Measurements from ENCODE around the gene RHOXF1. TPM values are rescaled to one million over a fixed set of nuclear protein-coding genes. Genes with fewer than 3 reads are reported as not detected.

Gene RHOXF1, protein sequence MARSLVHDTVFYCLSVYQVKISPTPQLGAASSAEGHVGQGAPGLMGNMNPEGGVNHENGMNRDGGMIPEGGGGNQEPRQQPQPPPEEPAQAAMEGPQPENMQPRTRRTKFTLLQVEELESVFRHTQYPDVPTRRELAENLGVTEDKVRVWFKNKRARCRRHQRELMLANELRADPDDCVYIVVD
- not detected in 2 replicates for total RNA-seq

DNA sequence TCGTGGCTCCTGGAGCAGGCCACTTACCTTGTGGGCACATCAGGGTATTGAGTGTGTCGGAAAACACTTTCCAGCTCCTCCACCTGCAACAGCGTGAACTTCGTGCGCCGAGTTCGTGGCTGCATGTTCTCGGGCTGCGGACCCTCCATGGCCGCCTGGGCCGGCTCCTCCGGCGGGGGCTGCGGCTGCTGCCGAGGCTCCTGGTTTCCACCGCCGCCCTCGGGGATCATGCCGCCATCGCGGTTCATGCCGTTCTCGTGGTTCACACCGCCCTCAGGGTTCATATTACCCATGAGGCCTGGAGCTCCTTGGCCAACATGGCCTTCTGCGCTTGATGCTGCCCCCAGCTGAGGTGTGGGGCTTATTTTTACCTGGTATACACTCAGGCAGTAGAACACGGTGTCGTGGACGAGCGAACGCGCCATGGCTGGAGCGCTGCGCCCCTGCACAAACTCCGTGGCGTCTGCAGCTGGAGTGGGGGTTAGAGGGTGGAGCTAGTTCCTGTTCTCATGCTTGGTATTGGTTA, at the start of gene RHOXF1:
Gene RHOXF1 (minus strand): TSS at position 476 of the 526 bp plus-strand sequence. CDS start 51 bp downstream, at position 425.

DNA sequence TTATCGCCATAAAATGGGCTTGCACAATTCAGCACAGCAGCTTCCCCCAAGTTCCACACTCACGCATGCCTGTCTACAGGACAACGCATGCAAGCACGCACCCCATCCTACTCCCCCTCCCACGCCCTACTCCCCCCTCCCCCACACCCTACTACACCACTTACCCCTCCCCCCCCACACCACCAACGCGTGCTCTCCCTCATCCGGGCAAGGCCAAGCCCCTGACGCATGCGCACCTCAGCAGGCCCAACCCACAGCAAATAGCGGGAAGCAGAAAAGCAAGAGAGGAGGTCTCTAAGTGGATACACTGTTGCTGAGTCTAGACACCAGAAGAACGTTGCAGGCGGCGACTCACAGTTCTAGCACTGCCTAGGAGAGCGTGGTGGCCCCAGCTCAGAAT, 42.6 kb upstream of the RHOXF1 start, which contains the start of gene RHOXF2:
Gene RHOXF2 (plus strand): TSS at position 301 of the 400 bp plus-strand sequence. CDS start 138 bp downstream, outside the sequence.

DNA sequence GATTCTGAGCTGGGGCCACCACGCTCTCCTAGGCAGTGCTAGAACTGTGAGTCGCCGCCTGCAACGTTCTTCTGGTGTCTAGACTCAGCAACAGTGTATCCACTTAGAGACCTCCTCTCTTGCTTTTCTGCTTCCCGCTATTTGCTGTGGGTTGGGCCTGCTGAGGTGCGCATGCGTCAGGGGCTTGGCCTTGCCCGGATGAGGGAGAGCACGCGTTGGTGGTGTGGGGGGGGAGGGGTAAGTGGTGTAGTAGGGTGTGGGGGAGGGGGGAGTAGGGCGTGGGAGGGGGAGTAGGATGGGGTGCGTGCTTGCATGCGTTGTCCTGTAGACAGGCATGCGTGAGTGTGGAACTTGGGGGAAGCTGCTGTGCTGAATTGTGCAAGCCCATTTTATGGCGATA, 38.1 kb downstream of the RHOXF1 start, which contains the start of gene RHOXF2B:
Gene RHOXF2B (minus strand): TSS at position 101 of the 400 bp plus-strand sequence. CDS start 138 bp downstream, outside the sequence.

Other genes starting within 250 kb of the RHOXF1 start
- 12.8 and 15.3 TPM in 2 replicates for gene RNF113A, start 244.2 kb downstream of the RHOXF1 start, total RNA-seq
- gene NDUFA1, start 244.1 kb downstream of the RHOXF1 start, total RNA-seq: 50.7 and 77.3 TPM in 2 replicates
- not detected in 2 replicates for gene AKAP14, start 220.0 kb downstream of the RHOXF1 start, total RNA-seq
- 3.6 and 4.0 TPM in 2 replicates for gene NKAP, start 172.2 kb downstream of the RHOXF1 start, total RNA-seq
- gene RHOXF2B, start 38.2 kb downstream of the RHOXF1 start, total RNA-seq: under 0.01 TPM in 1 of 2 replicates, not detected in the other
- not detected in 2 replicates for gene RHOXF2, start 42.7 kb upstream of the RHOXF1 start, total RNA-seq
- gene ZBTB33, start 134.9 kb upstream of the RHOXF1 start, total RNA-seq: 6.8 and 11.2 TPM in 2 replicates
- gene TMEM255A, start 195.5 kb upstream of the RHOXF1 start, total RNA-seq: 0.26 TPM in 1 of 2 replicates, not detected in the other
- gene ATP1B4, start 246.2 kb upstream of the RHOXF1 start, total RNA-seq: 0.60 TPM in 1 of 2 replicates, not detected in the other